Osteocyte (in vitro differentiated cells): ENCODE data around the gene FBXO7. TPM values are rescaled to one million over a fixed set of nuclear protein-coding genes. Genes with fewer than 3 reads are reported as not detected.

Experiments
- DNase-seq: peaks from one replicate; pipeline ENCODE4 v3.0.0; 2021; ENCODE audit warnings: mixed read lengths; ENCODE audit not compliant: unreplicated experiment; ENCODE audit errors: extremely low spot score
- H3K27ac Mint-ChIP-seq: one replicate; pipeline ENCODE4 v1.8.0; 2021; ENCODE audit warnings: mild to moderate bottlenecking, mixed read lengths; ENCODE audit not compliant: unreplicated experiment
- H3K27me3 Mint-ChIP-seq: one replicate; pipeline ENCODE4 v1.8.0; 2021; ENCODE audit warnings: mixed read lengths; ENCODE audit not compliant: unreplicated experiment
- H3K36me3 Mint-ChIP-seq: one replicate; pipeline ENCODE4 v1.8.0; 2021; ENCODE audit warnings: mixed read lengths; ENCODE audit not compliant: unreplicated experiment
- H3K4me1 Mint-ChIP-seq: one replicate; pipeline ENCODE4 v1.8.0; 2021; ENCODE audit warnings: mixed read lengths; ENCODE audit not compliant: unreplicated experiment
- H3K4me3 Mint-ChIP-seq: one replicate; pipeline ENCODE4 v1.8.0; 2021; ENCODE audit warnings: mild to moderate bottlenecking, moderate library complexity, mixed read lengths; ENCODE audit not compliant: unreplicated experiment
- H3K9me3 Mint-ChIP-seq: one replicate; pipeline ENCODE4 v1.8.0; 2021; ENCODE audit warnings: mixed read lengths; ENCODE audit not compliant: unreplicated experiment
- total RNA-seq: library from RNA; stranded (reverse); gene quantifications from 2 replicates; pipeline ENCODE4 v1.2.1, GENCODE V29; 2021
- TF ChIP-seq, protein P1 (sequence below): fragments of 200-600 bp; sonication (generic); IDR thresholded peaks from 2 replicates; pipeline ENCODE4 v1.5.0; 2021; ENCODE audit warnings: antibody characterized with exemption, mild to moderate bottlenecking, moderate library complexity

FBXO7 gene
- total RNA-seq, 1 donor from 2014 or later = 86.9 TPM

DNA sequence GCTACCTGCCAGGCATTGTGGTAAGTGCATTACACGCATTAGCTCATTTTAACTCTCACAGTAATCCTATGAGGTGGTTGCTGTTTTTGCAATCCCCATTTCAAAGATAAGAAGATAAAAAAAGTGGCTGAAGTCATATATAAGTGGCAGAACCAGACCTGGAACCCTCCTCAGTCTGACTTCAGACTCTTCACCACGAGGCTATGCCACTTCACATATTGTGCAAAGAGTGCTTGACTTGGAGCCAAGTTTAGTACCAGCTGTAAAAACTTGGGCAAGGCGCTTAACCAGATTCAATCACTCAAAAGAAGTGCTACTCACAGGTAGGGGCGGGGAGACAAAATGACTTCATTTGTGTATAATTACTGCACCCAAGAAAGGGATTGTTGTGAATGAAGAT is 25.6 kb upstream of the FBXO7 start:
- no peaks in the 10 kb centered on the region for H3K36me3 Mint-ChIP-seq
- H3K27me3 Mint-ChIP-seq = peaks cover 28% of the 10 kb centered on the region
- TF ChIP-seq, protein P1, sequence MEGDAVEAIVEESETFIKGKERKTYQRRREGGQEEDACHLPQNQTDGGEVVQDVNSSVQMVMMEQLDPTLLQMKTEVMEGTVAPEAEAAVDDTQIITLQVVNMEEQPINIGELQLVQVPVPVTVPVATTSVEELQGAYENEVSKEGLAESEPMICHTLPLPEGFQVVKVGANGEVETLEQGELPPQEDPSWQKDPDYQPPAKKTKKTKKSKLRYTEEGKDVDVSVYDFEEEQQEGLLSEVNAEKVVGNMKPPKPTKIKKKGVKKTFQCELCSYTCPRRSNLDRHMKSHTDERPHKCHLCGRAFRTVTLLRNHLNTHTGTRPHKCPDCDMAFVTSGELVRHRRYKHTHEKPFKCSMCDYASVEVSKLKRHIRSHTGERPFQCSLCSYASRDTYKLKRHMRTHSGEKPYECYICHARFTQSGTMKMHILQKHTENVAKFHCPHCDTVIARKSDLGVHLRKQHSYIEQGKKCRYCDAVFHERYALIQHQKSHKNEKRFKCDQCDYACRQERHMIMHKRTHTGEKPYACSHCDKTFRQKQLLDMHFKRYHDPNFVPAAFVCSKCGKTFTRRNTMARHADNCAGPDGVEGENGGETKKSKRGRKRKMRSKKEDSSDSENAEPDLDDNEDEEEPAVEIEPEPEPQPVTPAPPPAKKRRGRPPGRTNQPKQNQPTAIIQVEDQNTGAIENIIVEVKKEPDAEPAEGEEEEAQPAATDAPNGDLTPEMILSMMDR = no peak
- DNase-seq = no peak
- H3K9me3 Mint-ChIP-seq = no peaks in the 10 kb centered on the region
- H3K4me1 Mint-ChIP-seq = no peaks in the 10 kb centered on the region
- no peak overlapping the region for H3K27ac Mint-ChIP-seq
- no peak overlapping the region for H3K4me3 Mint-ChIP-seq

DNA sequence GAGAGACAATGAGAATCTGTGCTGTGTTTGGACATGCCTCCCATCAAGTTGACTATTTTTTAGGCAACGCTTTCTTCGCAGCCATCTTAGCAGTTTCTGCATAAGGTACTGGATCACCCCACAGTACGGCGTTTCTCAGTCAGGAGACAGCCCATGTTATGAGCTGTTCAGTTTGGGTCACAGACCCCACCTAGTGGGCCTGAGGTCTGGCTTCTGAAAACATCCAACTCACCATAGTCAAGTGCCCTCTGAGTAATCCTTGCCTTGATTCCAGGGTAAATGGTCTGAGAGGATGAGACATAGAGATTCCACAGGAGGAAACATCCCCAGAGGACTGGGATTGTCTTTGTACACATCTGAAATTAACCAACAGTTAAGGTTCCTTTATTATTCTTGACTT is 17.6 kb upstream of the FBXO7 start:
- no peak for DNase-seq
- no peaks in the 10 kb centered on the region for H3K36me3 Mint-ChIP-seq
- TF ChIP-seq, protein P1 = no peak
- H3K27me3 Mint-ChIP-seq = peaks cover 56% of the 10 kb centered on the region
- no peak overlapping the region for H3K4me3 Mint-ChIP-seq
- no peak overlapping the region for H3K27ac Mint-ChIP-seq
- H3K9me3 Mint-ChIP-seq = no peaks in the 10 kb centered on the region
- H3K4me1 Mint-ChIP-seq = no peaks in the 10 kb centered on the region

DNA sequence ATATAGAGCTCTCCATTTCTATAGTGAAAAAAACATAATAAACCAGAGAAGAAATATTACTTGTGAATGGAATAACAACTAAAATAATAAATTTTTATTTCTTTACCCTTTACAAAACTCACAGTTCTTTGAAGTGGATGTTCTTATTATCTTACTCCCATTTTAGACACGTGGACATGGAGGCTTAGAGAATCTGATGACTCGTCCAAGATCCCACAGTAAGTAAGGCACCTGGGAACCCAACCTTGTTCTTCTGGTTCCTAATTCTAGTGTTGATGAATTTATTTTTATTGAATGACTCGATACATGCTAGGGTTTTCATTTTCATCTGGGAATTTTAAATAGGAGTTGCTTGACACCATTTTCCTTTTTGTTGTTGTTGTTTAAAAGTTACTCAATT is 12.2 kb upstream of the FBXO7 start:
- H3K9me3 Mint-ChIP-seq = no peaks in the 10 kb centered on the region
- no peak overlapping the region for H3K4me3 Mint-ChIP-seq
- H3K27me3 Mint-ChIP-seq = peaks cover 60% of the 10 kb centered on the region
- no peaks in the 10 kb centered on the region for H3K36me3 Mint-ChIP-seq
- TF ChIP-seq, protein P1 = no peak
- H3K27ac Mint-ChIP-seq = no peak overlapping the region
- DNase-seq = no peak
- no peaks in the 10 kb centered on the region for H3K4me1 Mint-ChIP-seq

DNA sequence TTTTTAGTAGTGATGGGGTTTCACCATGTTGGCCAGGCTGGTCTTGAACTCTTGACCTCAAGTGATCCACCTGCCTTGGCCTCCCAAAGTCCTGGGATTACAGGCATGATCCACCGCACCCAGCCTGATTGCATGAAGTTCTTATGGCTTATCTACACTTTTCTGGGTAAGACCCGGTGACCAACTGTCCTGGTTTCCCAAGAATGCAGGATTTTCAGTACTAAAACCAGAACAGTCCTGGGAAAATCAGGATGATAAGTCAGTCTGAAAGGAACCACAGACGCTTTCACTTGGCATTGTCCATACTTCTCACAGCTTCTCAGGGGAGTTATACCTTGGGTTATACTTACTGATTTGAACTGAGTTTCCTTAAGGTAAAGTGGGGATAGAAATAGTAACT is 8.9 kb upstream of the FBXO7 start:
- no peak overlapping the region for H3K4me3 Mint-ChIP-seq
- no peak overlapping the region for H3K27ac Mint-ChIP-seq
- H3K27me3 Mint-ChIP-seq = peaks cover 51% of the 10 kb centered on the region
- TF ChIP-seq, protein P1 = no peak
- no peaks in the 10 kb centered on the region for H3K36me3 Mint-ChIP-seq
- H3K4me1 Mint-ChIP-seq = peaks cover 1% of the 10 kb centered on the region
- no peak for DNase-seq
- no peaks in the 10 kb centered on the region for H3K9me3 Mint-ChIP-seq

DNA sequence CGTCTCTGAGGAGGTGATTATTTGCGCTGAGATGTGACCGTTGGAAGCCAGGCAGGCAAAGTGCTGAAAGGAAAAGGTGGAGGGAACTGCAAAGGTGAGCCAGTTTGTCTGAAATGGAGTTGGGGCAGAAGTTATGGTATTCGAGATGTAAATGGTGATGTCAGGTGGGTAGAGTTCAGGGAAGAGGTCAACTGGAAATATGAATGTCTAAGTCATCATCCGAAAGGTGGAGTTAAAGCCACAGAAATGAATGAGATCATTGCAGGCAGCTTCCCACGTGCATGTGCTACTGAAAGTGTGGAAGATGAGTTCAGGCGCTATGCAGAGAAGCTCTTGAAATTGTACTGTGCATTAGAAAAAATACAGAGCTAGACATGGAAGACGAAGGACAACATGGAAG is 8.1 kb upstream of the FBXO7 start:
- Mint-ChIP-seq H3K9me3 (no peaks in the 10 kb centered on the region), H3K4me3 (no peak overlapping the region), H3K27ac (no peak overlapping the region), H3K36me3 (no peaks in the 10 kb centered on the region), H3K4me1 (peaks cover 1% of the 10 kb centered on the region), H3K27me3 (peaks cover 43% of the 10 kb centered on the region)
- TF ChIP-seq, protein P1 = no peak
- no peak for DNase-seq
